IMR-90 (cell line): ENCODE results near the gene RANBP10.

Experiments
- BHLHE40 ChIP-seq: fragments of 150-350 bp; IDR thresholded peaks from 2 replicates; pipeline ENCODE4 v1.6.1; 2016; ENCODE audit warnings: mild to moderate bottlenecking, low read depth, low read length
- CTCF ChIP-seq: conservative IDR thresholded peaks from 2 replicates; pipeline ENCODE4 v1.5.1; 2012; ENCODE audit warnings: mild to moderate bottlenecking, low read depth, low read length, improper control_type of control experiment
- MAFK ChIP-seq: IDR thresholded peaks from 2 replicates; pipeline ENCODE4 v1.6.1; 2012; ENCODE audit warnings: low read depth, low read length, improper control_type of control experiment
- MXI1 ChIP-seq: IDR thresholded peaks from 2 replicates; pipeline ENCODE4 v1.6.1; 2012; ENCODE audit warnings: low read depth, mild to moderate bottlenecking, low read length, moderate library complexity, borderline replicate concordance
- POLR2A ChIP-seq: IDR thresholded peaks from 2 replicates; pipeline ENCODE4 v1.6.1; 2012; ENCODE audit warnings: mild to moderate bottlenecking, low read depth, low read length
- RAD21 ChIP-seq: IDR thresholded peaks from 2 replicates; pipeline ENCODE4 v1.6.1; 2012; ENCODE audit warnings: low read length, improper control_type of control experiment
- RFX5 ChIP-seq: IDR thresholded peaks from 2 replicates; pipeline ENCODE4 v1.8.0; 2012; ENCODE audit warnings: low read depth, mild to moderate bottlenecking, low read length, moderate library complexity
- SMC3 ChIP-seq: fragments of 150-350 bp; IDR thresholded peaks from 2 replicates; pipeline ENCODE4 v1.6.1; 2016; ENCODE audit warnings: low read depth, mild to moderate bottlenecking, antibody characterized with exemption, low read length, moderate library complexity
- USF2 ChIP-seq: fragments of 150-350 bp; IDR thresholded peaks from 2 replicates; pipeline ENCODE4 v1.6.1; 2017; ENCODE audit warnings: mild to moderate bottlenecking, antibody characterized with exemption, low read length, low read depth

- no peak for TF ChIP-seq CTCF
- TF ChIP-seq MAFK: no peak
- no peak for TF ChIP-seq RFX5
- TF ChIP-seq POLR2A: no peak
- TF ChIP-seq SMC3: no peak
- TF ChIP-seq USF2: no peak
- TF ChIP-seq BHLHE40: no peak
- no peak for TF ChIP-seq RAD21
- TF ChIP-seq MXI1: no peak
These were observed 23.0 kb downstream of the RANBP10 start for GRCh38 chr16:67783353-67783725.
